ENCODE measurements around the gene ATG7. TPM values are rescaled to one million over a fixed set of nuclear protein-coding genes. Genes with fewer than 3 reads are reported as not detected.
"Not testable (repeated sequence)": the region's sequence is repeated elsewhere in the genome, so short reads cannot be mapped to it uniquely, and the experiment has no call there.

Gene ATG7
- total RNA-seq, 2 donors from 2014 or later, result 33.9 to 38.4 TPM

DNA sequence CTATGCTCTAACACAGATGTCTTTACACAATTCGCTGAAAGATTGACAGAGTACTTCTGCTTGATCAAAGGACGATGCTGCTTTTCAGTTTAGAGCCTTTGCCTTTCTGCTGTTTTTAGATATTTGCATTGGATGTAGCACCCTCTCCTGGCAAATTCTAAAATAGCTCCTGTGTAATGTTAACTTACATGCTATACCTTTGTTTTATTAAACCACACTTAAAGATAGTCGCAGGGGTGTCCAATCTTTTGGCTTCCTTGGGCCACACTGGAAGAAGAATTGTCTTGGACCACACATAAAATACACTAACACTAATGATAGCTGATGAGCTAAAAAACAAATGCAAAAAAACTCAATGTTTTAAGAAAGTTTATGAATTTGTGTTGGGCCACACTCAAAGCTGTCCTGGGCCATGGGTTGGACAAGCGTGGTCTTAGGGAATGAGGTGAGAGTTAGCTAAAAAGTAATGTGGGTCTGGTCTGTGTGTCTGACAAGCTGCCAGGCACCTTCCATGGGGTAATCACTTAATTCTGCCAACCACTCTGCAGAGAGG, 62.9 kb downstream of the ATG7 start:
- Mint-ChIP-seq H3K36me3 (ENCODE audit: low read depth) (no peaks in the 10 kb centered on the region), H3K27ac (no peak overlapping the region), H3K27me3 (ENCODE audit: insufficient read depth) (no peaks in the 10 kb centered on the region), H3K9me3 (no peaks in the 10 kb centered on the region), H3K4me1 (no peaks in the 10 kb centered on the region), H3K4me3 (no peak overlapping the region)
- DNase-seq, result peak; percentile 48
- Histone ChIP-seq H3K36me3 (ENCODE audit: control insufficient read depth, insufficient read depth, low read length) (peaks cover 12% of the 10 kb centered on the region), H3K9me3 (ENCODE audit: control insufficient read depth, low read length) (no peaks in the 10 kb centered on the region), H3K4me3 (ENCODE audit: low read length) (no peak overlapping the region), H3K27ac (ENCODE audit: low read depth, low read length) (no peak overlapping the region), H3K27me3 (ENCODE audit: control insufficient read depth, insufficient read depth, low read length, poor library complexity, severe bottlenecking) (no peaks in the 10 kb centered on the region), H3K9ac (ENCODE audit: extremely low read depth, low read length, poor library complexity, severe bottlenecking) (no peak overlapping the region), H3K4me1 (ENCODE audit: control insufficient read depth, insufficient read depth, low read length) (no peaks in the 10 kb centered on the region)
- WGBS, 2 experiments (ENCODE audit: insufficient coverage in 1 of 2, insufficient read length in 1 of 2), result 72% methylated on average over 3 to 4 of the region's 4 CpGs
- TF ChIP-seq, protein P1, sequence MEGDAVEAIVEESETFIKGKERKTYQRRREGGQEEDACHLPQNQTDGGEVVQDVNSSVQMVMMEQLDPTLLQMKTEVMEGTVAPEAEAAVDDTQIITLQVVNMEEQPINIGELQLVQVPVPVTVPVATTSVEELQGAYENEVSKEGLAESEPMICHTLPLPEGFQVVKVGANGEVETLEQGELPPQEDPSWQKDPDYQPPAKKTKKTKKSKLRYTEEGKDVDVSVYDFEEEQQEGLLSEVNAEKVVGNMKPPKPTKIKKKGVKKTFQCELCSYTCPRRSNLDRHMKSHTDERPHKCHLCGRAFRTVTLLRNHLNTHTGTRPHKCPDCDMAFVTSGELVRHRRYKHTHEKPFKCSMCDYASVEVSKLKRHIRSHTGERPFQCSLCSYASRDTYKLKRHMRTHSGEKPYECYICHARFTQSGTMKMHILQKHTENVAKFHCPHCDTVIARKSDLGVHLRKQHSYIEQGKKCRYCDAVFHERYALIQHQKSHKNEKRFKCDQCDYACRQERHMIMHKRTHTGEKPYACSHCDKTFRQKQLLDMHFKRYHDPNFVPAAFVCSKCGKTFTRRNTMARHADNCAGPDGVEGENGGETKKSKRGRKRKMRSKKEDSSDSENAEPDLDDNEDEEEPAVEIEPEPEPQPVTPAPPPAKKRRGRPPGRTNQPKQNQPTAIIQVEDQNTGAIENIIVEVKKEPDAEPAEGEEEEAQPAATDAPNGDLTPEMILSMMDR (conservative IDR thresholded peaks at IDR 0.05), result peak; percentile 83

DNA sequence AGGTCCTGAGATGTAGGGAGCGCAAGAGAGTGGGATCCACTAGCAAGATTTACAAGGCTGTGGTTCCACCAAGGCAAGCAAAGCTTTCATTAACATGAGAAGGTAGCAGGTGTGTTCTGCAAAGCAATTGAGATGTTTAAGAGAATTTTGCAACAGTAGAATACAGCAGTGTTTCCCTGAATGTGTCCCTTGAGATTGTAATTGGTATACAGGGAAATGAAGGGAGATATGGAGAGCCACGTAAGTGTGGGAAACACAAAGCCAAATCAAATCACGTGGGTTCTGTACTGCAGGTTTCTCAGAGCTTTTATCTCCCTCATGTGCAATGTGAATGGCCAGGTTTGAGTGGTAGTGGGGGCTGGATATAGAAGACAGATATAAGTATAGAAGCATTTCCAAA, 67.3 kb downstream of the ATG7 start:
- no peaks in the 10 kb centered on the region for H3K27me3 ChIP-seq (ENCODE audit: control insufficient read depth, insufficient read depth, low read length, poor library complexity, severe bottlenecking)
- WGBS, 2 experiments (ENCODE audit: insufficient coverage in 1 of 2, insufficient read length in 1 of 2), result 89 to 93% methylated on average over 3 of the region's 3 CpGs
- H3K9ac ChIP-seq (ENCODE audit: extremely low read depth, low read length, poor library complexity, severe bottlenecking), result no peak overlapping the region
- H3K9me3 ChIP-seq (ENCODE audit: control insufficient read depth, low read length), result no peaks in the 10 kb centered on the region
- peaks cover 3% of the 10 kb centered on the region for H3K36me3 ChIP-seq (ENCODE audit: control insufficient read depth, insufficient read depth, low read length)
- H3K4me3 ChIP-seq (ENCODE audit: low read length), result no peak overlapping the region
- H3K36me3 Mint-ChIP-seq (ENCODE audit: low read depth), result peaks cover 19% of the 10 kb centered on the region
- no peaks in the 10 kb centered on the region for H3K9me3 Mint-ChIP-seq
- no peaks in the 10 kb centered on the region for H3K4me1 ChIP-seq (ENCODE audit: control insufficient read depth, insufficient read depth, low read length)
- H3K4me1 Mint-ChIP-seq, result no peaks in the 10 kb centered on the region
- no peak overlapping the region for H3K27ac Mint-ChIP-seq
- TF ChIP-seq, protein P1 (conservative IDR thresholded peaks at IDR 0.05), result no peak
- no peaks in the 10 kb centered on the region for H3K27me3 Mint-ChIP-seq (ENCODE audit: insufficient read depth)
- no peak overlapping the region for H3K27ac ChIP-seq (ENCODE audit: low read depth, low read length)
- DNase-seq, result no peak
- no peak overlapping the region for H3K4me3 Mint-ChIP-seq

DNA sequence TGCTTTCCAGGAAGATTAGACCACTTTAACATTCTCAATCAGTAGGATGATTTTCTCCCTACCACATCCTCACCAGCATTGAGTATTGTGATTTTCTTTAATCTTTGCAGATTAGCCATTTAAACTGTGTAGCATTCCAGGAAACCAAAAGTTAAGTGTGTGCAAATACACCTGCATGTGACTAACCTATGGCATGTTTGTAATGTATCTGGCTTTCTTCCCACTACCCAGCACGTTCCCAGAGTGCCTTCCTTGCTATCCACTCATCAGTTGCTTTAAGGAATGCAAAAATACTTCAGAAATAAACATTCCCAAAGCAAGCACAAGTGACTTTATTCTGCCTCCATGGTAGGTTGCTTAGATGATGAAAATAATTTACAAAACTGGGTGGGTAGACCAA, 74.2 kb downstream of the ATG7 start:
- Mint-ChIP-seq H3K27ac (no peak overlapping the region), H3K4me1 (no peaks in the 10 kb centered on the region), H3K9me3 (peaks cover 10% of the 10 kb centered on the region), H3K27me3 (ENCODE audit: insufficient read depth) (no peaks in the 10 kb centered on the region), H3K36me3 (ENCODE audit: low read depth) (peaks cover 52% of the 10 kb centered on the region), H3K4me3 (no peak overlapping the region)
- no peaks in the 10 kb centered on the region for H3K4me1 ChIP-seq (ENCODE audit: control insufficient read depth, insufficient read depth, low read length)
- WGBS, 2 experiments (ENCODE audit: insufficient coverage in 1 of 2, insufficient read length in 1 of 2), result 80 to 87% methylated on average over 1 of the region's 1 CpG
- H3K36me3 ChIP-seq (ENCODE audit: control insufficient read depth, insufficient read depth, low read length), result peaks cover 26% of the 10 kb centered on the region
- H3K9ac ChIP-seq (ENCODE audit: extremely low read depth, low read length, poor library complexity, severe bottlenecking), result no peak overlapping the region
- no peaks in the 10 kb centered on the region for H3K9me3 ChIP-seq (ENCODE audit: control insufficient read depth, low read length)
- H3K27ac ChIP-seq (ENCODE audit: low read depth, low read length), result no peak overlapping the region
- TF ChIP-seq, protein P1 (conservative IDR thresholded peaks at IDR 0.05), result no peak
- H3K4me3 ChIP-seq (ENCODE audit: low read length), result no peak overlapping the region
- DNase-seq, result no peak
- no peaks in the 10 kb centered on the region for H3K27me3 ChIP-seq (ENCODE audit: control insufficient read depth, insufficient read depth, low read length, poor library complexity, severe bottlenecking)

DNA sequence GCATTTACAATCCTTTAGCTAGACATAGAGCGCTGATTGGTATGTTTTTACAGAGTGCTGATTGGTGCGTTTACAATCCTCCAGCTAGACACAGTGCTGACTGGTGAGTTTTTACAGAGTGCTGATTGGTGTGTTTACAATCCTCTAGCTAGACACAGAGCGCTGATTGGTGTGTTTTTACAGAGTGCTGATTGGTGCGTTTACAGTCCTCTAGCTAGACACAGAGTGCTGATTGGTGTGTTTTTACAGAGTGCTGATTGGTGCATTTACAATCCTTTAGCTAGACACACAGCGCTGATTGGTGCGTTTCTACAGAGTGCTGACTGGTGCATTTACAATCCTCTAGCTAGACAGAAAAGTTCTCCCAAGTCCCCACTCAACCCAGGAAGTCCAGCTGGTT, 76.7 kb downstream of the ATG7 start:
- H3K9me3 ChIP-seq (ENCODE audit: control insufficient read depth, low read length); H3K4me3 ChIP-seq (ENCODE audit: low read length); H3K27me3 ChIP-seq (ENCODE audit: control insufficient read depth, insufficient read depth, low read length, poor library complexity, severe bottlenecking); H3K4me1 ChIP-seq (ENCODE audit: control insufficient read depth, insufficient read depth, low read length); DNase-seq; H3K27ac Mint-ChIP-seq; H3K4me1 Mint-ChIP-seq; H3K27ac ChIP-seq (ENCODE audit: low read depth, low read length); H3K27me3 Mint-ChIP-seq (ENCODE audit: insufficient read depth); H3K9ac ChIP-seq (ENCODE audit: extremely low read depth, low read length, poor library complexity, severe bottlenecking); H3K4me3 Mint-ChIP-seq: not testable (repeated sequence)
- Mint-ChIP-seq H3K36me3 (ENCODE audit: low read depth) (peaks cover 64% of the 10 kb centered on the region), H3K9me3 (peaks cover 12% of the 10 kb centered on the region)
- peaks cover 23% of the 10 kb centered on the region for H3K36me3 ChIP-seq (ENCODE audit: control insufficient read depth, insufficient read depth, low read length)
- 92 to 95% methylated on average over 2 to 6 of the region's 6 CpGs for WGBS, 2 experiments (ENCODE audit: insufficient coverage in 1 of 2, insufficient read length in 1 of 2)
